ENCODE results near the gene KIAA1671.
A peak's percentile ranks its signal among the peaks of the same experiment; 100 is the strongest.

KIAA1671 gene

GRCh38 chr22:25102722-25103121, 150.2 kb downstream of the KIAA1671 start:
- H3K4me1 Mint-ChIP-seq = peaks cover 12% of the 10 kb centered on the region
- no peaks in the 10 kb centered on the region for H3K36me3 Mint-ChIP-seq
- no peak overlapping the region for H3K27ac Mint-ChIP-seq
- no peak overlapping the region for H3K4me3 Mint-ChIP-seq
- H3K9me3 Mint-ChIP-seq = no peaks in the 10 kb centered on the region
- no peak for DNase-seq (ENCODE audit: low spot score in 2 of 2)
- no peak for ATAC-seq

DNA sequence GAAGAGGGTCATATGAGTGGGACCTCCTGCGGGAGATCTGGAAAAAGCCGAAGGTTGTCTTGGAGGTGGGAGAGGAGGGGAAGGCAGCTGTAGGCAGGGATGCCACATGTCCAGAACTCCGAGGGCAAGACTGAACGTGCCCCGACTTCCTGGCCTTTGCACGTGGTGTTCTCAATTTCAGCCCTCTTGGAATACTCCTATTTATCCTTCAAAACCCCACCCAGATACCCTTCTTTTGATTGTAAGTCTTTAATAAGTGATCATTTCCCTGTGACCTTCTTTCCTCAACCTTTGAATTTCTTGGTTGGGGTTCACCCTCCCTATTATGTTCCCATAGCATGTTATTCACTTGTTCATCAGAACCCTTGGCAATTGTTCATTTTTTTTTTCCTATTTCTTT, 151.9 kb downstream of the KIAA1671 start:
- no peaks in the 10 kb centered on the region for H3K36me3 Mint-ChIP-seq
- no peak overlapping the region for H3K27ac Mint-ChIP-seq
- H3K4me1 Mint-ChIP-seq = peaks cover 12% of the 10 kb centered on the region
- H3K9me3 Mint-ChIP-seq = no peaks in the 10 kb centered on the region
- DNase-seq (ENCODE audit: low spot score in 2 of 2) = no peak
- ATAC-seq = no peak
- no peak overlapping the region for H3K4me3 Mint-ChIP-seq

- no peak overlapping the region for H3K27ac Mint-ChIP-seq
- H3K36me3 Mint-ChIP-seq = no peaks in the 10 kb centered on the region
- DNase-seq (ENCODE audit: low spot score in 2 of 2) = no peak
- H3K4me1 Mint-ChIP-seq = peaks cover 6% of the 10 kb centered on the region
- H3K9me3 Mint-ChIP-seq = no peaks in the 10 kb centered on the region
- ATAC-seq = no peak
- no peak overlapping the region for H3K4me3 Mint-ChIP-seq
Measured at GRCh38 chr22:25105817-25106650, 153.5 kb downstream of the KIAA1671 start.

- peak overlapping the region; percentile 78 for H3K4me3 Mint-ChIP-seq
Measured at GRCh38 chr22:25109878-25110595, 157.5 kb downstream of the KIAA1671 start.

GRCh38 chr22:25110596-25110845, 158.0 kb downstream of the KIAA1671 start:
- Mint-ChIP-seq H3K36me3 (no peaks in the 10 kb centered on the region), H3K4me1 (peaks cover 8% of the 10 kb centered on the region), H3K9me3 (no peaks in the 10 kb centered on the region), H3K27ac (peak overlapping the region; percentile 85), H3K4me3 (peak overlapping the region; percentile 78)
- ATAC-seq (no peak), DNase-seq (ENCODE audit: low spot score in 2 of 2) (no peak)

More at GRCh38 chr22:25109878-25110595, 157.5 kb downstream of the KIAA1671 start:
- no peaks in the 10 kb centered on the region for H3K36me3 Mint-ChIP-seq
- ATAC-seq = no peak
- peaks cover 8% of the 10 kb centered on the region for H3K4me1 Mint-ChIP-seq
- DNase-seq (ENCODE audit: low spot score in 2 of 2) = no peak
- no peaks in the 10 kb centered on the region for H3K9me3 Mint-ChIP-seq
- peak overlapping the region; percentile 85 for H3K27ac Mint-ChIP-seq

DNA sequence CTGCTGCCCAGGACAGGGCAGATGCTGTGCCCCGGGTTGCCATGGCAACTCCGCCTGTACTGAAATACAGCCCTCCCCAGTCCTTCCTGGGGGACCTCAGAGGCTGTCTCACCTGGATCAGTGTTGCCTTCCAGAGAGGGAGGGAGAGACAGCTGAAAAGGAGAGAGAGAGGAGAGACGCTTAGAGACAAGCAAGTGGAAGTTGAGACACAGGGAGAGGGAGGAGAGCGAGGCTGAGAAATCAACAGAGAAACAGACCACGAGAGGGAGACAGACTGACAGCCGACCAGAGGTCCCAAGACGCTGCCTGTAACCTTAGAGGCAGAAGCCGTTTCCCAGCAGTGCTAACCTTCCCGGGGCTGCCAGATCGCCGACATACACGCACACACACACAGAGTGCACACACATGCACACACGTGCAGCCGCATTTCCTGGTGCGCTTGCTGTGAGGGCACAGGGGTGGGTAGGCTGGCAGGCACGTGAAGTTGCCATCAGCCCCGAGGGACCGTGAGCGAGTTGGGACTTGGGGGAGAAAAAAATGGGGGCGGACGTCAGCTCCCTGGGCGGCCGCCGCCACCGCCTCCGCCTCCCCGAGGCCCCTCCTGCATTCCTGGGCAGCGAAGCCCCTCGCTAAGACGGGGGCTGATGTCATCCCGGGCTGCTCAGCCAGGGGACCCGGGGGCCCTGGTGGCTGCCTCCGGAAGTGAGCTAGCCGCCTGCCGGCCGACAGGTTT, 158.5 kb downstream of the KIAA1671 start:
- Mint-ChIP-seq H3K36me3 (no peaks in the 10 kb centered on the region), H3K4me3 (peak overlapping the region; percentile 78), H3K9me3 (no peaks in the 10 kb centered on the region), H3K27ac (peak overlapping the region; percentile 85), H3K4me1 (peaks cover 8% of the 10 kb centered on the region)
- peak; percentile 87 for ATAC-seq
- peak; percentile 21 to 65 for DNase-seq (ENCODE audit: low spot score in 2 of 2)

DNA sequence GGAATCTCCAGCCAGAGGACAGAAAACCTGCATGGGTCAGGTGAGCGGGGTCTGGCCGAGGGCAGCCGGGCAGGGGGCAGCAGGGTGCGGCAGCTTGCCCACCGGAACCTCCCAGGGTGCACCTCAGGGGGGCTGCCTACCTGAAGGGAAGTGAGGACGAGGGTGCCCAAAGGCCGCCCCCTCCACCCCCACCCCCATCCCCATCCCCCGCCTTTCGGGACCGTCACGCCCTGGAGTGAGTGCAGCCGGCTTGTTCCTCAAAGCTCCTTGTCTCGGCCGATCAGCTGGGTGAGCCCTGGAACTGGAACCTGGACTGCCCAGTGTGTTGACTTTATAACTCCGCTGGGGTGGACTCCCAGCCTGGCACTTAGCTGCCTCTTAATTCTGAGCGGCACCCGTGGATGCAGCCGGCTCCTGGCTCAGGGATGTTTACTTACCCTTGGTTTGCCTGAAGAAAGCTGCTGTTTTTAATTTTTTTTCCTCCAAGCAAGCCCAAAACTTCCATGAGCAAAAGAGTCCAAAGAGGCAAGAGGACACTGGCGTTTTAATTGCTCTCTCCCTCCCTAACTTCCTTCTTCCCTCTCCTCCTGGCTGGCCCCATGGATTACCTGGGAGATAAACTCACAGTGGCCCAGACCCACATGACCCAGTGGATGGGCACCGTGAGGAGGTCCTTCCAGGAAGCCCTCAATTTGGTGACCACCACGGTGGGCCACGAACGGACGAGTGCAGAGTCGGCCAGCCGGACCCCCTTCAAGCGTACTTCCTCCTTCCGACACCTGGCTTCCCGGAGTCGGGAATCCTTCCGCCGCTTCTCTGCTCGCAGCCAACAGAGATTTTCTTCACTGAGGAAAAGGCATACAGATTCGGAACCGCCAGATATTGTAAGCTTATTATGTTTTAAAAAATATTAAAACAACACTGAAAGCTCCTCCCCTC, 159.3 kb downstream of the KIAA1671 start:
- peaks cover 8% of the 10 kb centered on the region for H3K4me1 Mint-ChIP-seq
- no peaks in the 10 kb centered on the region for H3K36me3 Mint-ChIP-seq
- H3K27ac Mint-ChIP-seq = peak overlapping the region; percentile 85
- no peak for ATAC-seq
- no peaks in the 10 kb centered on the region for H3K9me3 Mint-ChIP-seq
- peak overlapping the region; percentile 78 for H3K4me3 Mint-ChIP-seq
- no peak for DNase-seq (ENCODE audit: low spot score in 2 of 2)

- Mint-ChIP-seq H3K36me3 (no peaks in the 10 kb centered on the region), H3K4me1 (peaks cover 8% of the 10 kb centered on the region), H3K9me3 (no peaks in the 10 kb centered on the region), H3K4me3 (peak overlapping the region; percentile 78), H3K27ac (no peak overlapping the region)
- no peak for ATAC-seq
- no peak for DNase-seq (ENCODE audit: low spot score in 2 of 2)
Measured at GRCh38 chr22:25112538-25113253, 160.2 kb downstream of the KIAA1671 start.

GRCh38 chr22:25113316-25113721, 160.8 kb downstream of the KIAA1671 start:
- Mint-ChIP-seq H3K27ac (peak overlapping the region; percentile 38), H3K36me3 (no peaks in the 10 kb centered on the region), H3K4me3 (no peak overlapping the region), H3K4me1 (peaks cover 8% of the 10 kb centered on the region), H3K9me3 (no peaks in the 10 kb centered on the region)
- ATAC-seq = no peak
- no peak for DNase-seq (ENCODE audit: low spot score in 2 of 2)

DNA sequence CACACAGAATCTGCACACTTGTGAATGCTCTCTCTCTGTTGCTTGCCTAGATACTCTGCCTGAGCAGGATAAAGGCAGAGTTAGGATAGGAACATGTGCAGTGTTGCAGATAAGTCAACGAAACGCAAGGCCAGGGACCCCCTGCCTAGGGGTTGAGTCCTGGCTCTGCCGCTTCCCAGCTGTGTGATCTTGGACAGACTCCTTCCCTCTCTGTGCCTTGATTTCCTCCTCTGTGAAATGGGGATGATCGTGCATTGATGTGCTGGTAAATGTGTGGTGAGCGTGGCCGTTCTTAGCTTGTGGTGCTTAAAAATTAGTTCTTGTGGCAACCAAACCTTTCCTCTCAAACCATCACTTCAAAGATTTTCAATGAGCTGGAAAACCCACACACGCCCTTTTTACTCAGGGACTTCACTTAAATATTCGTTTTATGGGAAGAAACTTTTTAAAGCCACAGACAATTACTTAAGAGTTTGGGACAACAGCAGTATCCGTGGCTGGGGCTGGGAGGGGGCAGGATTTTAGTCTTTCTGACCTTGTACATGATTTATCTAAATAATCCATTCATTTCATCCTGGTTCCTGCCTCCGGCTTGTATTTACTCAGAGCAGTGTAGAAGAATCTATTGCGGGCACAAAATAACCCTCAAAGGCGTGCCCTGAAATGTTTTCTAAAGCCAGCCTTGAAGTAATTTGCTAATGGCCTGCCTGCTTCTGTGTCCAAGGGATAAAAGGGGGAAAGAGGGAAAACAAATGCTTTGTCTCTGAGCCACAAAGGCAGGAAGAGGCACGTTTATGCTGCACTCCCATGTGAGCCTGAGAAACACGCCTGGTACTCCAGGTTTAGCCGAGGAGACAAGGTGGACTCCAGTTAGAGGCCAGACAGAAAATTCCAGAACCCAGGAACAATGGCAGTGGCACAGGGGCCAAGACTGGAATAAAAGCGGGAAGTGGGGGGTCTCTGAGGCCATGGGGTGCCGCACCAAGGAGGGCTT, 162.2 kb downstream of the KIAA1671 start:
- no peak for DNase-seq (ENCODE audit: low spot score in 2 of 2)
- Mint-ChIP-seq H3K9me3 (no peaks in the 10 kb centered on the region), H3K36me3 (no peaks in the 10 kb centered on the region), H3K27ac (no peak overlapping the region), H3K4me3 (no peak overlapping the region), H3K4me1 (peaks cover 14% of the 10 kb centered on the region)
- no peak for ATAC-seq

DNA sequence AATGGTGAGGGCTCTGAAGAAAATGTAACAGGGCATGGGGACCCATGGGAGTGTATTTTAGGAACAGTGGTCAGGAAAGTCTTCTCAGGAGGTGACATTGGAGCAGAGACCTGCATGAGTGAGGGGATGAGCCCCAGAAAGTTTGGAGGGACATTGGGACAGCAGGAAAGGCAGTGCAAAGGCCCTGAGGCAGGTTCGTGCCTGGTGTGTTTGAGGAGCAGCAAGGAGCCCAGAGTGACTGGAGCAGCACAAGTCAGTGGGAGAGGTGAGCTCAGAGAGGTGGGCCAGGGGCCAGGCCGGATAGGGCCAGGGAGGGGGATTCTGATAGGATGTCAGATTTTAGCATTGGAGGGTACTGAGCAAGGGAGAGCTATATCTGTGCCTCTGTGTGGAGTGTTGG, 167.1 kb downstream of the KIAA1671 start:
- H3K4me1 Mint-ChIP-seq = peaks cover 6% of the 10 kb centered on the region
- peak overlapping the region; percentile 43 for H3K27ac Mint-ChIP-seq
- ATAC-seq = no peak
- H3K4me3 Mint-ChIP-seq = no peak overlapping the region
- no peaks in the 10 kb centered on the region for H3K9me3 Mint-ChIP-seq
- peaks cover 4% of the 10 kb centered on the region for H3K36me3 Mint-ChIP-seq
- no peak for DNase-seq (ENCODE audit: low spot score in 2 of 2)

DNA sequence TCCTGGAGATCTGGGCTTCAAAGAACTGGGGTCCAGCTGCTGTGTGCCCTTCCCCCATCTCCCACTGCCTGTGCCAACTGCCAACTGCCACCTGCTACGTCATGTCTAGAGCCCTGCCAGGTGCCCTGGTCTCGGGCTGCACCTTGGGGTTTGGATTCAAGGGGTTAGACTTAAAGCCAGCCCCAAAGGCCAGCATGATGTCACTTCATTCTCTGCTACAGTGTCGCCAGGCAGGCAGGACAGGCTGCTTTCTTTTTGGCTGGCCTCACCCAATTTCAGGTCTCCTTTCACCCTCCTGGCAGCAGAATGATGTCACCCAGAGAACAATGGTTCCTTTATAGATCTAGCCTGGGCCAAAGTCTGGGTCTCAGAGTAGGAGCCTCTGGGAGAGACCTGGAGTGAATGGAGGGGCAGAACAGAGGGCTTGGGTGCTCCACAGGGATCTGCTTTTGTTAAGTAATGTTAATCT, 167.6 kb downstream of the KIAA1671 start:
- Mint-ChIP-seq H3K36me3 (peaks cover 4% of the 10 kb centered on the region), H3K4me3 (no peak overlapping the region), H3K4me1 (peaks cover 6% of the 10 kb centered on the region), H3K27ac (no peak overlapping the region), H3K9me3 (no peaks in the 10 kb centered on the region)
- ATAC-seq = no peak
- DNase-seq (ENCODE audit: low spot score in 2 of 2) = no peak

DNA sequence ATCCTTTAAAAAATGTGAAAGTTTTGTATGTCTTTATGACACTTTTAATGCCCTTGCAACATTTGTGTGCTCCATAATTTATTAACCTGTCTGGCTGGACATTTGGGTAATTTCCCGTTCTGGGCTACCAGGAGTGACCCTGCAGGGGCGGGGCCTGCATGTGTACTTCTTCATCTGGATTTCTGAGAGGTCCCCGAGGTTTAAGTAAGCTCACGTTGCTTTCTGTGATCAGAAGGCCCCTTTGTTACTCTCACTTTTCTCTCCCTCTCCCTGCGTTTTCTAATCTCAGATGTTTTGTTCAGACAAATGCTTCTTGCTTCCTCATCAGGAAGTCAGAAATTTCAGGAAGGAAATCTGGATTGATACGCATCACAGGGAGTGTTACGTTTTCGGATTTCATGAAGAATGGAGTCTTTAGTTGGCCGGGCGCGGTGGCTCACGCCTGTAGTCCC, 168.3 kb downstream of the KIAA1671 start:
- H3K27ac Mint-ChIP-seq = no peak overlapping the region
- H3K9me3 Mint-ChIP-seq = no peaks in the 10 kb centered on the region
- DNase-seq (ENCODE audit: low spot score in 2 of 2) = no peak
- H3K4me3 Mint-ChIP-seq = no peak overlapping the region
- H3K36me3 Mint-ChIP-seq = peaks cover 4% of the 10 kb centered on the region
- H3K4me1 Mint-ChIP-seq = peaks cover 6% of the 10 kb centered on the region
- ATAC-seq = no peak
